HG03469 (cell line): ENCODE results near the gene WDFY2.
"Not testable (repeated sequence)": the region's sequence is repeated elsewhere in the genome, so short reads cannot be mapped to it uniquely, and the experiment has no call there.

Experiments
- ATAC-seq: cut with Tn5 transposase; IDR thresholded peaks from one replicate; pipeline ENCODE4 v1.9.1; 2021; ENCODE audit warnings: mild to moderate bottlenecking, moderate library complexity, moderate number of reproducible peaks; ENCODE audit not compliant: unreplicated experiment

WDFY2 gene

DNA sequence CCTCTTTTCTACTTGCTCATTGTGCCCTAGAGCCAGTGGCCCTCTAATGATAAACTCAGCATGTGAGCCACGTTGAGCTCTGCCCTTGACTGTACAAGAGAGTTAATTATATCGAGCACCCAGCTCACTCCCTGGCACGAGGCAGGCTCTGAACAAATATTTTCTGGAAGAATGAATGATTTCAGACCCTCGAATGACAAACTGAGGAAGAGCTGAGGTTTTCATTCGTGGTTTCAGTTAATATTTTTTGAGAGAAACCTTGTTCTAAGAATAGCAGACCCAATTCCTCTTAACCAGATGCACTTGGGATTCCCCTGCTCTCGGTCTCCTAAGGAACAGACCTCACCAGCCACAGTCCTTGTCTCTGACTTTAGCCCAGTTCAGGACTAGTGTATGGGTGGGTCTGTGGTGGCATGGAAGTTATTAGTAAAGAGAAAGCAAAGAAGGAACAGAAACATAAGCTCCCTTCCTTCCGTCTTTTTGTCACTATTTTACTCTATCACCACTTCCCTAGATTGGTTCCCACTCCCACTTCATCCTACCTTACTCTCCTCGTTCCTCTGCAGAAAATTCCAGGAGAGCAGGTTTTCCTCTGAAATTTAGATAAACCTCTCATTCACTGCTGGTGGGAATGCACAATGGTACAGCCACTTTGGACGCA is 22.1 kb upstream of the WDFY2 start:
- peak; percentile 66 for ATAC-seq

GRCh38 chr13:51564252-51564651 is 20.0 kb upstream of the WDFY2 start:
- no peak for ATAC-seq

DNA sequence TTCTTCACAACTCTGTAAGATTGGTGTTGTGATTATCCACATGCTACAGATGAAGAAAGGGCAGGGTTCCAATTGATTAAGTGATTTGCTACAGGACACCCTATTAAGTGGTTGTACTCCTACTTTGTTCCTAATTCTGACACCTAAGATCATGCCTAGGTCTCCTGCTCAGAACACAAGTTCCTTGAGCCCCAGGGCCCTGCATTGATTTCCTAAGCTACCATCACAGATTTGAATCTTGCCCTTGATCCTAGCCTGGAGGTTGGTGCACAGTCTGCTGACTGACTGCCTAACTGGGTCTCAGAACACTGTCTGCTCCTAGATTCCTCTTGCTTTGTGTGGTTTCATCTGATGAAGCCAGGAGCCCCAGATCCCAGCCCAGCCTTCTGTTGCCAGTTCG is 19.6 kb upstream of the WDFY2 start:
- no peak for ATAC-seq

DNA sequence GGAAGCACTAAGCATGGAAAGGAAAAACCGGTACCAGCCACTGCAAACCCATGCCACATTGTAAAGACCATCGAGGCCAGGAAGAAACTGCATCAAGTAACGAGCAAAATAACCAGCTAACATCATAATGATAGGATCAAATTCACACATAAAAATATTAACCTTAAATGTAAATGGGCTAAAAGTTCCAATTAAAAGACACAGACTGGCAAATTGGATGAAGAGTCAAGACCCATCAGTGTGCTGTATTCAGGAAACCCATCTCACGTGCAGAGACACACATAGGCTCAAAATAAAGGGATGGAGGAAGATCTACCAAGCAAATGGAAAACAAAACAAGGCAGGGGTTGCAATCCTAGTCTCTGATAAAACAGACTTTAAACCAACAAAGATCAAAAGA is 15.3 kb upstream of the WDFY2 start:
- not testable (repeated sequence) for ATAC-seq

- ATAC-seq = no peak
Measured at GRCh38 chr13:51576754-51577153, 7.5 kb upstream of the WDFY2 start.

- no peak for ATAC-seq
Measured at GRCh38 chr13:51577690-51578089, 6.6 kb upstream of the WDFY2 start.

- ATAC-seq = no peak
Measured at GRCh38 chr13:51579676-51580075, 4.6 kb upstream of the WDFY2 start.

DNA sequence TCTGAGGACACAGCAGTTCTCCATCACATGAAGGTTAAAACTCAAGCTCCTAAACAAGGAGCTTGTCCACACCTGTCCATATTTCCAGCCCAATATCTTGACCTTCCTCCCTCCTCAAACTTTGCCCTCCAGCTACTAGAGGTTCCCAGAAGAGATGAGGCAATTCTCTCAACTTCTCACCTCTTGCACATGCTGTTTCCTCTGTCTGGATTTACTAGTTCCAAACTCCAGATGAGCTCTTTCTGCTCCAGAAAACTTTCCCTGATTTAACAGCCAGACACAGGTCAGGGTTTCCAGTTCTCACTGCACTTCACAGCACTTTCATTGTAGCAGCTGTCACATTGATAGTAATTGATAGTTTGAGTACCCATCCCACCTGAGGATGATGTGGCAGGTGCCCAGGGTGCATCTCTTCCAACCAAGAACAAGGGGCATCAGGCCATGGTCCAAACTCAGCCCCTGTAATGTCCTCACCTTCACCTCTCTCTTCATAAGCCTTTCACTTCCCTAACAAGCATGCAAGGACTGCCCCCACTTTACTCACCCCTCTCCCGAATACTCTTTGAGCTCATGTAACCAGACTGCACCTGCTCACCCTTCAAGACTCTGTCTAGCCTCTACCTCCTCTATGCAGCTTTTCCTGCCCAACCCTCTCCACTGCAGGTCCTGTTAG is 3.0 kb upstream of the WDFY2 start:
- ATAC-seq = no peak

DNA sequence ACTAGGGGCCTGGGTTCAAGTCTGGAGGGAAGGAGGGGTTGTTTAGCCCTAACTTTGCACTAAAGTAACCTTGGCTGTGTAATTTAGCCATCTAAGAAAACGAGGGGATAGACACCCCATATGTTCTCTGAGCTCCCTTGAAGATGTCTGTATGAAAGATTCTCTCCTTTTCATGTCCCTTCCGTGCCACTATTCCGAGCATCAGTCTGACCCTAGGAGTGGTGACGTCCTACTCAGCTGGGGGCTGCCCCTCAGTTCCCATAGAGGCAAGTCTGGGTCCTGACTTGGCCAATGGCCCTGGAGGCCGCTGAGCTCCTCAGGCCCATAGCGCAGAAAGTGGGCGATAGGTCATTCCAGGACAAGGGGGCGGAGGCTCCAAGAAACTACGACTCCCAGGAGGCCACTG is 790 bp upstream of the WDFY2 start:
- ATAC-seq = no peak

DNA sequence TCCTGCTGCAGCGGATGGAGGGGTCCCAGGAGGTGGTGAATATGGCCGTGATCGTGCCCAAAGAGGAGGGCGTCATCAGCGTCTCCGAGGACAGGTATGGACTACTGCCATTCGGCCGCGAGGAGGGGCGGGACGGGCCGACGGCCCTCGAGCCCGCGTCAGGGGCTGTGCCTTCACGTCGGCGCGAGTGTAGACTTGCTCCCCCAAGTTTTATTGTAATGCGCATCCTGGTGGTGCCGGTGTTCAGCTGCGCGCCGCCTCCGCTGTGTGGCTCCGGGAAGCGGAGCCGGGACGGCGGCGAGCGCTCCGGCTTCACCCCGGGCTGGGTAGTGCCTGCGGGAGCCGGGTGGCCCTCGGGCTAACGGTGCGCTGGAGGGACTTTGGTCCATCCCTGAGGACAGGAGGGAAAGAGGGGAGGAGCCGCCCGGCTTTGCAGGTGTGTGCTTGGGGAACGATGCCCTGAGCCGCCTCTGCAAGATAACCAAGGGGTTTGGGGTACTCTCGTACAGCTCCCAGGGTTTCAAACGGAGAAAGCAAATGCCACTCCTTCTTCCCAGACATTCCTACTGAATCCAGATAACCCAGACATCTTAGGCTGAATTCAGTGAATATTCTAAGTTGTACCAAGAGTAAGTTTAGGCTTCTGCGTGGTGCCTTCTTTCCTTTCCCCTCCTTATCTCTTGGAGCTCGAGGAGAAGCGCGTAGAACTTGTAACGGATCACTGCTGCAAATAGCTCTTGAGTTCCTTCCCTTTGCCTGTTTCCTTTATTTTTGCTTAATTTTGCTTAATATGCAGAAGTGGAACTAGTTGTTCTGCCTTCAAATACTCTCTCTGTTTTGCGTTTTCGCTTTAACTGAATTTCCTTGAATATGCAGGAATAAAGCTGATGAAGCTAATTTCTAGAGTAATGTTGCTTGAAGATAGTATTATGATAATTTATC is 740 bp downstream of the WDFY2 start:
- ATAC-seq = peak; percentile 15

DNA sequence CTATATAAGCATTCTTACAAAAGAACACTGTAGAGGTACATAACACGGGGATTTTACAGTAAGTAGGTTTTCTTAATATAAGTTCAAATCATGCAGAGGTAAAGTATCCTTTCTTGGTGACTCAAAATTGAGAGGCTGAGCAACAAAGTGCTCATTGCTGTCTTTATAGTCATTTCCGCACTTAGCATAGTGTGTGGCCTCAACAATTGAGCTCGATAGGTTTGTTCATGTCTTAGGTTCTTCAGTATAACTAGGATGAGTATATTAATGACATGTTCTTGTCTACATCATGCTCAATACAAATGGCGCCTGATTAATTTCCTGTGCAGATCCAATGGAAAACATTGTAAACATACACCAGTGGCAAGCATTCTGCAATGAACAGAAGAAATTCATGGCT is 1.4 kb downstream of the WDFY2 start:
- ATAC-seq = no peak

DNA sequence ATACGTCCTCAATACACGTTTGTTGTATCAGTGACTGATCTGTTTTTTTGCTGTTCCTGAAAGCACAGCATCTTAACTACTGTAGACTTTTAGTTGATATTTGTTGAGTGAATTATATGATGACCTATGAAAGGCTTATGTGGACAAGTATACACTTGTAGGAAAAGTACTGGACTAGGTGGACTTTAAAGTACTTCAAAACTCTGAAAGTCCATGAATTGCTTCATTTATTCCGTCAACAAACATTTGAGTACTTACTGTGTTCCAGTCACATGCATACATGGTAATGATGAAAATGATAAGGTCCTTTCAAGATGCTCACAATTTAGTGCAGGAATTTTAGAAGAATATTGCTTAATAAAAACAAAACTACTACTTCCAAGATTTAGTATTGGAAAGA is 3.1 kb downstream of the WDFY2 start:
- no peak for ATAC-seq

- ATAC-seq = no peak
Measured at GRCh38 chr13:51588406-51588949, 4.2 kb downstream of the WDFY2 start.

GRCh38 chr13:51589793-51590192 is 5.5 kb downstream of the WDFY2 start:
- no peak for ATAC-seq

- ATAC-seq = no peak
Measured at GRCh38 chr13:51590231-51590970, 6.1 kb downstream of the WDFY2 start.

DNA sequence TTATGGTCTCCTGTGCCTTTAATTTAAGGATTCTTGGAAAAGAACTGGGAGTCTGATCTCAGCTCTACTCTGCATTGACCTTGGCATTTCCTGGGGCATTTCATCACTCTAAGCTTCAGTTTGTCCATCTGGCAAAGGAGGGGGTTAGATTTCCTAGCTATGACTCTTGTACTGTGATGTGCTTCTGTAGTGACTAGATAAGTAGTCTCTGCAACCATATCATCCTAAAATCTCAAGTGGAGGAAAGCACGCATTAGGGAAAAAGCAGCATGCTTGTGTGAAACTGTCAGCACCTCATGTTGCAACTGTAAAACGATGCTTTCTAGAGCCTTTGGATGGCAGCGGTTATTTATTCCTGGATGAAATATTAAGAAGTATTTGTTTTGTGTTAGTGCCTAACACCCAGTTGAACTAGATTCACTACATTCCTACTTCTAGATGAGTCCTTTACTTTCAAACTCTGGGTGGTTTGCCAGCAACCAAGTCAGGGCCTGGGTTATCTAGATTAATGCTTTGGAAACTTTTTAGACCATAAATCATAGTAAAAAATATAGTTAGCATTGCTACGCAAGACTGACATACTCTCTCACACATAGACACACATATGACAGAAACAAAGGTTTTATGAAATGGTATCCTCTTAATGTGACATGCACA is 6.8 kb downstream of the WDFY2 start:
- no peak for ATAC-seq

DNA sequence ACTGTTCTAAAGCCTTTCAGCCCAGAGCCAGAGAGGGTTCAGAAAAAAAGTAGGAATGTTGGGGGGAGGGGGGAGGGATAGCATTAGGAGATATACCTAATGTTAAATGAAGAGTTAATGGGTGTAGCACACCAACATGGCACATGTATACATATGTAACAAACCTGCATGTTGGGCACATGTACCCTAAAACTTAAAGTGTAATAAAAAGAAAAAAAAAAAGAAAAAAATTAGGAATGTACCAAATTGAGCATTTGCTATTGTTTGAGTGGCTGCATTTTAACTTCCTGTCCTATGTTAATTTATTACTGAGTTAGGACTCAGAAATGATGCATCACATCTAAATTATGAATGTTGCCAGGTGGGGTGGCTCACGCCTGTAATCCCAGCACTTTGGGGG is 7.7 kb downstream of the WDFY2 start:
- not testable (repeated sequence) for ATAC-seq

- ATAC-seq = no peak
Measured at GRCh38 chr13:51594432-51594831, 10.2 kb downstream of the WDFY2 start.

GRCh38 chr13:51595416-51595815 is 11.2 kb downstream of the WDFY2 start:
- no peak for ATAC-seq

DNA sequence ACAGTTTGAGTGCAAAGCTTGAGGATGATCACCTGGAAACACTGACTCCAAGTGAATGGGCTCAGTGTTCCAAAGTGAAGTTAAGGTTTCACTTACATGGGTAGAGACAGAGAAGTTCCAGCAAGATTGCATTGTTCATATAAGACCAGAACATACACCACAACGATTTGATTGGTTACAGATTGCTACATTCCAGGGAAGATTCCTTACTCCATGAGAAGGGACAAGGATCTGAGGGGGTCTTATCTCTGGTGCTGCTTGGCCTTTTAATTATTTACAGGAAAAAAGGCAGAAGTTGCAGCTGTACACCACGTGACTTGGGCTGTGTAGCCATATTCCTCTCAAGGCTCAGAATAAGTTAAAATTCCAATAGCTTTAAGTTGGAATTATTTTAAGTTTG is 12.3 kb downstream of the WDFY2 start:
- no peak for ATAC-seq
